ENCODE data around the gene PAPPA.

GRCh38 chr9:116151199-116151598, 2.4 kb upstream of the PAPPA start:
- TF ChIP-seq CTCF (IDR thresholded peaks at IDR 0.05), result no peak
- TF ChIP-seq POLR2A (IDR thresholded peaks at IDR 0.05), result no peak

Measured in adrenal gland (tissue), 5 donors.